ENCODE results near the gene C14orf119.
"Not testable (repeated sequence)": the region's sequence is repeated elsewhere in the genome, so short reads cannot be mapped to it uniquely, and the experiment has no call there.

DNA sequence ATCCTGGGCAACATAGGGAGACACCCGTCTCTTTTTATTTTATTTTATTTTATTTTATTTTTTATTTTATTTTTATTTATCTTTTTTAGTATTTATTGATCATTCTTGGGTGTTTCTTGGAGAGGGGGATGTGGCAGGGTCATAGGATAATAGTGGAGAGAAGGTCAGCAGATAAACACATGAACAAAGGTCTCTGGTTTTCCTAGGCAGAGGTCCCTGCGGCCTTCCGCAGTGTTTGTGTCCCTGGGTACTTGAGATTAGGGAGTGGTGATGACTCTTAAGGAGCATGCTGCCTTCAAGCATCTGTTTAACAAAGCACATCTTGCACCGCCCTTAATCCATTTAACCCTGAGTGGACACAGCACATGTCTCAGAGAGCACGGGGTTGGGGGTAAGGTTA is 12.3 kb downstream of the C14orf119 start:
- not testable (repeated sequence) for TF ChIP-seq CTCF, EZH2phosphoT487, EZH2 (IDR thresholded peaks at IDR 0.05)

Measured in neural progenitor cell (in vitro differentiated cells).